ENCODE results near the gene ESAM.

The ESAM gene

DNA sequence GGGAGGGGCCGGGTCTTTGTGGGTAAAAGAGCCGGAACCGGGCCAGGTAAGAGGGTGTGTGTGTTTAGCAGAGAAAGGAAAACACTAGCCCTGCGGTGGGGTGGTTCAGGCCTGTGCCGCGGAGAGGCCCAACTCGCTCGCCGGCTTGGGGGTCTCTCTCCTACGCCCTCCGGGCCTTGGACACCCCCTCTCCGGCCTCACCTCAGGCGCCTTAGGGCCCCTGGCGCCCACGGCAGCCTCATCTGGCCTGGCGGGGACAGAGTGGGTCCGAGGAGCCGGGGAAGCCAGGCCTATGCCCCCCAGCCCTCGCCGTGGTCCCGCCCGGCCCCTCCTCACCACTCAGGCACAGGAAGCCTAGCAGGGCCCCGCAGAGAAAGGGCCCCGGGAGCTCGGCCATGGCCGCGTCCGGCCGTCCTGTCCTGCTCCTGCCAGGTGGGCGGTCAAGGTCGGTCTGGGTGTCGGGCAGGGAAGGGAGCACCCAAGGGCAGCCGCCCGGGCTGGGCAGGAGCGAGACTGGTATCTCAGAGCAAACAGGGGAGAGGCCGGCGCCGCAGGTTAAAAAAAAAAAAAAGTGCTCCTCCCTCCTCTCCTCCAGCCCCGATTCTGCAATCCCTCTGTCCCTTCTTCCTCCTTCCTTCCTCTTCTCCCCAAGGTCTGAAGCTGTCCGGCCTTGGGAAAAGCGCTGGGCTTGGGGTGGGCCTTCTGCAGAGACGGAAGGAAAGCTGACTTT lies 10.2 kb downstream of the ESAM start, which contains the start of gene VSIG2:
TSS of gene VSIG2 (minus strand) at position 515 of the 730 bp plus-strand sequence. CDS start at position 397, 118 bp downstream.
- DNase-seq, result no peak

DNA sequence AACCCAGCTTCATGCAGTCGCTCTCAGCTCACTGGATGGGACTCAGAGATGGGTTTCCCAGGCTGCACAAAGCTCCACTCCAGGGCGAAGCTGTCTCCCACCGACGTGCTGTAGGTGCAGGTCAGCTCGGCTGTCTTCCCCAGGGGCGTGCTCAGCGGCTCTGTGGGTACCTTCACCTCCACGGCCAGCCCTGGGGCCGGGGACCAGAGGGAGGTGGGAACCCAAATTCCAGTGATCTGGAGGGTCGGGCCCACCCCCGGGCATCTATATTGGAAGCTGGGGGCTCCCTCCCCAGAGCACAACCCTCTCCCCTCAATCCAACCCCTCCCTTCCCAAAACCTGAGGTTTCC lies 10.7 kb downstream of the ESAM start:
- no peak for DNase-seq

DNA sequence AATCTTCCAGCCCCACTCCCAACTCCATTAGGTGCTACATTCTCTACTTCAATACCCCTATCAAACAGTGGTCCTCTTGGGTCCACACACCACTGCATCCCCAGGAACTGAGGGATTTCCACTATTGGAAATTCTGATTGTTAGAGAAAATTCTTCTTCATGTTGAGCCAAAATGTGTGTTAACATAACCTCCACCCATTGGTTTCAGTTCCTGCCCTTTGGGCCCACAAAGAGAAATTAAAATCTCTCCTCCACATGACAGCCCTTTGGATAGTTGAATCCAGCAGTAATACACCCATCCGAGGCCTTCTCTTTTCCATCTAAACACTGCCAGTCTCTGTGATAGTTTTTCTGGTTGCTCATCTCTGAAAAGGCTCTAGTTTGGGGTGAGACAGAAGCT lies 12.2 kb downstream of the ESAM start:
- no peak for DNase-seq

DNA sequence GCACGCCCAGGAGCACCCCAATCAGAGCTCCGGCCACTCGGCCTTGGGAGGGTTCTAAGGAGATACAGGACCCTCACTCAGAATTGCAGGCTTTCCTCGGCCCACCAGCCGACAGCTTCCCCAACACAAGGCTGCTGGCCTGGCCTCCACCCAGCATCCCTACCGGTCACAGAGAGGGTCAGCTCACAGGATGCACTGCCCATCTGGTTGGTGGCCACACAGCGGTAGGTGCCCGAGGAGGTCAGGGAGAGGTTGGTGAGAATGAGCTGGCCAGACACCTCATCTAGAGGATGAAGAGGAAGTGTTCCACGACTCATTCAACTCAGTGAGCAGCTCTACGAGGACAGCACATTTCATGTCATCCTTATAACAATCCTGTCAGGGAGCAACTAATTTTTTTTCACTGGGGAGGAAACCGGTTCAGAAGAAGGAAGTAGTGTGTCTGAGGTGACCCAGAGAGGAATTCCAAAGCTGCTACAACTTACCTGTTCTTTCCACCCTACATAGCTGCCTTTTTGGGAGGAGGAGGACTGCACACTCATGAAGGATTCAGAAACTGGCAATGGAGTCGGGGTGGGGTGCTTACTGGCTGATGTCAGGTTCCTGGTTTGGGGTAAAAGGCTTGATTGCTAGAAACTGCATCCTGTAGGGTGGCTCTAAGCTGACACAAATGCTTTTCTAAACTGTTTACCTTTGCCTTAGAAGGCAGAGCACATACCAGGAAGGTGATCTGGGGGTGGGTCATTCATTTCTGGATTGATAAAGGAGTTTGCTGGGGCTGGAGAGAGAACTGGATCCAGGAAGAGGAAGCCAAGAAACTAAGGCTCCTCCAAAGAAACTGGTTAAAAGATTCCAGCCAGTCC lies 13.4 kb downstream of the ESAM start:
- DNase-seq, result no peak

DNA sequence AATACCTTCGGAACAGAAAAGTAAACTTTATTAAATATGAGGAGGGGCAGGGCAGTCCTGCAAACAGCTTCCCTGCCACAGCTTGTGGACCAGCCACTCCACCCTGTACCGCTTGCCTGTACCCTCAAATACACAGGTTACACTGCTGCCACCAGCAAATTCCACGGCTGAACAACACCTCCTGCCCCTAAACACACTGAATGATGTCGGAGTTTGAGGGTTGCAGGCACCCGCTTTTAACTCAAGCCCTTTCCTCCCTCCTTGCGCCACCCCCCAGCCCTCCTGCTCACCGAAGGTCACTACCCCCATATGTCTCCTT lies 14.0 kb downstream of the ESAM start:
- no peak for DNase-seq

DNA sequence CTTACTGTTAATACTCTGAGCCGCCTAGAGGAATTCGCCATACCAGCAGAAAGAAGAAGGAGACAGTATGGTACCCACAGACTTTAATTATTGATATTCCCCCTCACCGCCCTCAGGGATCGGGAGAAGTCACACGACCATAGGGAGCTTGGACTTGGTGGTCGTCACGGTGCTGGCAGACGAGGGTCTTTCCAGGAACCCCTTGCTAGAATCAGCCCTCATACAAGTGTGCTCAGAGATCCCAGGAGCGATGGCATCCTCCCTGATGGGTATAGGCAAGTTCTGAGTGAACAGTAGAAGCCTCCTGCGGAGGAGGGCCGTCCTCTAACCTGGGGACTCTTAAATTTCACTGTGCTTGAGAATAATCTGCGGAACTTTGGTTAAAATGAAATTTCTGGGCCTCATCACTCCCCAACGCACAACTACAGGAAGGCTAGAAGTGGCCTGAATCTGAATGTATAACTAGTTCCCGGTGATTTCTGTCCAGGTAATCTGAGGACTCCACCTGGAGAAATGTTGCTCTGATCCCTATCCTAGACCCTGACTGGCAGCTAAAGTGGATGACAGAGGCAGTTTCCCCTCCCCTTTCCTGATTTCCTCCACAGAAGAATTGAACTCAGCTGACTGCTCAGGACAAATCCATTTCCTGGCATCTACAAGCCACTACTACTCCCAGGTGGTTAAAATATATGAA lies 14.5 kb downstream of the ESAM start:
- no peak for DNase-seq

DNA sequence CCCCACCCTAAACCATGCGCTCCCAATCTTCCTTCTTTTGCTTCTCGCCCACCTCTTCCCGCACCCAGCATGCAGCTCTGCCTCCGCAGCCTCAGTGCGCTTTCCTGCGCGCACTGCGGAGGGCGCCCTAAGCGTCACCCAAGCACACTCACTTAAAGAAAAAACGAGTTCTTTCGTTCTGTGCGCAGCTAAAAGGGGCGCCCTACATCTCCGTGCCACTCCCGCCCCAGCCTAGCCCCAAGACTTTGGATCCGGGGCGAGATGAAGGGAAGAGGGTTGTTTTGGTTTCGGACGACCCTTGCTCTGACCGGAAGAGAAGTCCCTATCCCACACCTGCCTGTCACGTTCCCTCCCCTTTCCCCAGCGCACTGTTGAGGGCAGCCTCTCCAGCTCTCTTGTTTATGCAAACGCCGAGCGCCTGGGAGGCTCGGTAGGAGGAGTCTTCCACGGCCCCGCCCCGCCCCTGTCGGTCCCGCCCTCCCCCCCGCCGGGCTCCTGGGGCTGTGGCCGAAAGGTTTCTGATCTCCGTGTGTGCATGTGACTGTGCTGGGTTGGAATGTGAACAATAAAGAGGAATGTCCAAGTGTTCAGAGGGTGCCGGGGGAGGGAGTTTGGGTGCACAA lies 15.4 kb downstream of the ESAM start:
- DNase-seq, result peak; percentile 34

DNA sequence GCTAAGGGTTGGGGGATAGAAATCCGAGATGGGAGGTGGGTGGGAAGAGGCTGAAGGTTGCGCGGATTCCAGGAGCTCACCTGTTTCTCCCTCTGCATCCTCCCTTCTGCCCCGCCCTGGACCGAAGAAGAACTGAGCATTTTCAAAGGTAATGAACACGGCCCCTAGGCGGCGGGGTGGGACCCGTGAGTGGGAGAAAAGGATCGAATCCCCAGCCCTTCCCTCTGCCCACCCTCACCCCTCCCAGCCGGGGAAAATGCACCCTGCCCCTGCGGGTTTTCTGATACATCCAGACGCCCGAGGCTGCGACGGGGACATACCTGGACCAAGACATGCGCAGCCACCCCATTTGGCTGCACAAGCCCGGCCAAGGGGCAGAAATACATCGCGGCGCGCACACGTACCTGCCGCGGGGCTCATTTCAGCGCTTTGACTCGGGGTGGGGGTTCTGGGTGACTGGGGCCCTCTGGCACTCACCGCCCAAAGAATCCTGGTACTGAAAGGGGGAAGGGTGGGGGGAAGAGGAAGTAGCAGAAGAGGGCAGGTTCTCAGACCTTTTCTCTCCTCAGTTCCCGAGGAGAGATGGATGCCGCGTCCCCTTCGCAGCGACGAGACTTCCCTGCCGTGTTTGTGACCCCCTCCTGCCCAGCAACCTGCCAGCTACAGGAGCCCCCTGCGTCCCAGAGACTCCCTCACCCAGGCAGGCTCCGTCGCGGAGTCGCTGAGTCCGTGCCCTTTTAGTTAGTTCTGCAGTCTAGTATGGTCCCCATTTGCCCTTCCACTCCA lies 16.1 kb downstream of the ESAM start:
- DNase-seq, result no peak

DNA sequence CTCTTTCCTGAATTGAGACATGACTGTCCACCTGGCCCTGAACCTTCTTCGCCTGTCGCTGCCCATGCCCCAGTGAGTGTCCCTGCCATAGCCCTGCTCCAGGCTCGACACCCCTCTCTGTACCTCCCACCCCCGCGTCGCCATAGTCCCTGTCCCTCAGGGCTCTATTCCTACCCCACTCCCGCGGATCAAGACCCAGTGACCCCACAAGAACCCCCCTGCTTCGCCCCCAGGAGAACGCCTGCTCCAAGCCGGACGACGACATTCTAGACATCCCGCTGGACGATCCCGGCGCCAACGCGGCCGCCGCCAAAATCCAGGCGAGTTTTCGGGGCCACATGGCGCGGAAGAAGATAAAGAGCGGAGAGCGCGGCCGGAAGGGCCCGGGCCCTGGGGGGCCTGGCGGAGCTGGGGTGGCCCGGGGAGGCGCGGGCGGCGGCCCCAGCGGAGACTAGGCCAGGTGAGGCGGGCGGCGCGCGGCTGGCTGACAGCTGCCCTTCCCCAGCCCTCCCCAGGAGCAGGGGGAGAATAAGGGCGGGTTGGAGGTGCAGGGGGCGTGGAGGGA lies 16.7 kb downstream of the ESAM start:
- DNase-seq, result no peak

DNA sequence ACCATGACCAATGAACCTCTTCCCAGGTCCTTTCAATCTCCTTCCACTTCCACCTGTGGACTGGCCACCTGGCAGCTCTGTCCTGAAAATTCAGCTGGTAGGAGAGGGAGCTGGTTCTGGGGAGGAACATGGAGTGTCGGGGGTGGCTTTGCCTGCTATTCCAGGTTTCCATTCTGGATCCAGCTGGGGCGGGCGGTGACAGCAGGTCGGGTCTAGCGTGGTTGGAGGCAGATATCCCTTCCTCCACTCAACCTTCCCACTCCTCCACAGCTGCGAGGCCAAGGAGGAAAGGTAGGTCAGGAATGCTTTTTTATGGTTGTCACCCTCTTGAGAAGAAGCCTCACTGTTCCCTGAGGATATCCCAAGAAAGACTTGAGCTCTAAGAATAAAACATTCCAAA lies 19.0 kb downstream of the ESAM start:
- DNase-seq, result no peak

DNA sequence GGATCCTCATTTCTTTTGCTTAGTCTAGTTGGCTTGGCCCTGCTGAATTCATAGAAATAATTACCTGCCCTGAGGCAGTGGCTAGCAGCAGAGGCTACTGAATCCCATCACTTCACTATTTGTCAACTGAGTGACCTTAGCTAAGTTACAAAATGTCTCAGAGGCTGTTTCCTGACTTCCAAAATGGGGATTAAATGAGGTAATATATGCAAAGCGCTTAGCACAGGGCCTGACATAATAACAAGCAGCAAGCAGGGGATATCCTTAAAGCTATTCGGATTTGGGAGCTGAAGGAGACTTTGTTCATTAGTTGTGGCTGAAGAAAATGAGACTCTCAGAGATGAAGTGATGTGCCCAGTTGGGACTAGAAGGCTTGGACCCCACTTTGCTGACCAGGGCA lies 19.5 kb downstream of the ESAM start:
- DNase-seq, result no peak

DNA sequence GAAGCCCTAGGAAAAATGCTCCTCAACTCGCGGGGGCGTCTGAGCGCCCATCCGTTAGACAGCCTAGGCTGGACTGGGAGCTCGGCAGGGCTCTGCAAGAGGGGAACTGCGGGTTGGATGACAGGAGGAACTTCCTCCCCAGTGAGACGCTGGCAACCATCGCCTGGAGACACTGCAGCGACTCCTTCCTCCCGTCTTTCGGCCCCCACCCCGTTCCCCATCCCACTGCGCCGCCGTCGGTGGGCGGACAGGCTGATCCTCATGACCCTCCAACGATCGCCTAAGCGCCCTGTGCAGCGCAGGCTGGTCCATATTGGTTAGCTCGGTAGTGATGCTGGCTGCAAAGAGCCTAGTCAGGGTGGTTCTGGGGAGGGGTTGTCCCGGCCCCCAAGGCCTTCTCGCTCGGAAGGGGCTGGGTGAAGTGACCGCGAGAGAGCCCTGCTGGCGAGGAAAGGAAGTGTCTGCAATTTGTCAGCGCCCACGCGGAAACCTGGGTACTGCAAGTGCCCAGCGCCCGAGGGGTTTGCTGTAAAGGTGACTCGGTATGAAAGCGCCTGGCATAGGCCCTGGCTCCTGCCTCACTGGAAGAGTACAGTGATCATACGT lies 21.7 kb downstream of the ESAM start:
- DNase-seq, result no peak

DNA sequence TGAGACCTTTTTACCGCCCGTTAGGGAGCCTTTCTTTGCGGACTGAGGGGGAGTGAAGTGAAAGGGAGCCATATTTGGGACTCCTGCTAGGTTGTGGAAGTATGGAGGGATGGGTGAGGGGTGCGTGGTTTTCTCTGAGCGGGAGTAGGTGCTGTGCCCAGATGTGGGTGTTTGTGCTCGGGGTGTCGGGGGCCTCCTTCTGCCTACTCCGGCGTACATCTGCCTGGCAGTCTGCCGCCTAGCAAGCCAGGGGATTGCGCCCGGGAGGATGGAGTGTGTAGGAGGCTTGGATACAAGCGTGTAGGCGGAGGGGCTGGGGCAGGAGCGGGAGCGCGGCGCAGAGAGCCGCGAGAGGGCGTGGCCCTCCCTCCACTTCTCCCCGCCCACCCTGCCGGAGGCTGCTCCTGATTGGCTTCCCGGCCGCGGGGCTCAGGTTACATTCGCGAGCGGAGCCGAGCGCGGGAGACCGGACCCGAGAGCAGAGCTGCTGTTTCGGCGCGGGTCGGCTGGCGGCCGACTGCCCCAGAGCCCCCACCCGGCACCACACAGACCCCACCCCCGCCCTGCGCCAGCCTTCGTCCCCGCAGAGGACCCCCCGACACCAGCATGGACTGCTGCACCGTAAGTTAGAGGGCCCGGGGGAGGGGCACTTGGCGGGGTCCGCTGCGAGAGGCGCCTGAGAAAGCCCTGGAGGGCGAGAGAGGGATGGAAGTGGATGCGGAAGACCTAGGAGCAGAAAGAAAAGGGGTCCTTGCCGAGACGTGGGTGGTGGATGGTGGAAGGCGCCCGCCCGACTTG lies 22.4 kb downstream of the ESAM start, which contains the start of gene NRGN:
TSS of gene NRGN (plus strand) at position 464 of the 798 bp plus-strand sequence. CDS start at position 607, 143 bp downstream.
- peak; percentile 83 for DNase-seq

DNA sequence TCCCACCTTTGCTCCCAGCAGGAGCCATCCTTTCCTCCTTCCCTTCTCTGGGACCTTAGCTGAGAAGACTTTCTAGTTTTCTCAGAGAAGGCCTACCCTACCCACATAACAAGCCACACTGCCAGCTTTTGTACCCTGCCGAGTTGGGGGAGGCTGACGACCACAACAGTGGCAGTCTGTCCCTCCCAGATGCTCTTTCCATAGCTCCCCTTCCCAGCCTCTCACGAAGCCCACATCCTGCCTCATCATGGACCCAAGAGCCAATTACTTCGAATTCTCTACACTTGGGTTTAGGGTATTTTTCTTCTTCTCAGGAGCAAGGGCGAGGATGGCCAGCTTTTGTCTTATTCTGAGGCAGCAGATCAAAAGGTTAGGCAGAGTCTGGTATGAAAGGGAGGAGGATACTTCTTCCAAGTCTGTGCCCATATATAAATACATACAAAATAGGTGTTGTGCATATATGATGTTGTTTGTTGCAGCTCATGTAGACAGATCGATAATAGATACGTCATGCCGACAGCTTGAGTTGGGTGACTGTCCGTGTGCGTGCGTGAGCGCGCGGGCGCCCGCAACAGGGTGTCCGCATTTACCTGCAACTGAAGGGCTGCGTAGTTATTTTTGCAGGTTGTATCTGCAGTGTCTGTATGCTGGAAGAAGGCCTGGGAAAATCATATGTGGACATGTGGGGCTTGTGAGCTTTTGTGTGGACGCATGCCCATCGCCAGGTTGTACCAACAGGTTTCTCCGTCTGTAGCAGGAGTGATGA lies 23.2 kb downstream of the ESAM start:
- no peak for DNase-seq

DNA sequence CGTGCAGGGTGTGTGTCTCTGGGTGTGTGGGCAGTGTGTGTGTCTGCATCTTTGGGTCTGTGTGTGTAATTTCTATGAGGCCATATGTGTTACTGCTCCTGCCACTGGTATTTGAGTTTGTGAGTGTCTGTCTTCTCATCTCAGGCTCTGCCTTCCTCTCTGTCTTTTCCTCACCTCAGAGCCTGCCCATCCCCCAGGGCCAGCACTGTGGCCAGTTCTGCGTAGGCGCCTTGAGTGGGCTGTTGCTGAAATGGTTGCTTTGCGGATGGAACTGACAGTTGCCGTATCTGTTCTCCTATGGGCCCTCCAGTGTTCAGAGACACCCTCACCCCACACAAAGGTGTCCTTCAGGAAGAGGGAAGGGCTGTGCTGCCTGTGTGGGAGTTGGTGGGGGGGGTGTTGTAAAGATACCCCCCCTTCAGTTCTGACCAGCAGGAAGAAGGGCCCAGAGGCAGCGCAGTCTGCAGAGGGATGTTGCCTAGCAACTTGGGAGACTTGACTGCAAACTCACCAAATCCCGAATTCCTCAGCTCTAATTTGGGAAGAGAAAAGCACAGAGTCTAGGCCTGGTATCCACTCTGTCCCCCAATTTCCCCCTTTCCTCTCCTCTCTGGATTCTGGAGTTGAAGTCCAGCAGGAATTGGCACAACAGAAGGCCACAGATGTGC lies 24.3 kb downstream of the ESAM start:
- no peak for DNase-seq

DNA sequence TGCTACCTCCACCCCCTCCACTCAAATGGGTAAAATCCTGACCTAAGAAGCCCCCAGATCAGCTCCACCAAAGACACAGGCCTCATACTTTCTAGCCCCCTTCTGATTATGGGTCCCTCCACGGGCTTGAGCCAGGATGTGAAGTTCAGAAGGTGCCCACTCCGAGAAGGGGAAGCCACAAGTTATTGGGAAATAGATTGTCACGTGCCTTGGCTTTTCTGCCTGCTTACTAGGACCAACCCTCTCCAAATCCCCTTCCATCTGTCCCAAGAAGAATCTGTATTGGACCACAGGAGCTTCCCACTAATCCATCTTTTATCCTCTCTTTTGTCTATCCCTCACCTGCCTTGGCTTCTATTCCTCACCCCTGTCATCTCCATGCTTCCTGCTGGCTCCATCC lies 25.4 kb downstream of the ESAM start:
- DNase-seq, result no peak

DNA sequence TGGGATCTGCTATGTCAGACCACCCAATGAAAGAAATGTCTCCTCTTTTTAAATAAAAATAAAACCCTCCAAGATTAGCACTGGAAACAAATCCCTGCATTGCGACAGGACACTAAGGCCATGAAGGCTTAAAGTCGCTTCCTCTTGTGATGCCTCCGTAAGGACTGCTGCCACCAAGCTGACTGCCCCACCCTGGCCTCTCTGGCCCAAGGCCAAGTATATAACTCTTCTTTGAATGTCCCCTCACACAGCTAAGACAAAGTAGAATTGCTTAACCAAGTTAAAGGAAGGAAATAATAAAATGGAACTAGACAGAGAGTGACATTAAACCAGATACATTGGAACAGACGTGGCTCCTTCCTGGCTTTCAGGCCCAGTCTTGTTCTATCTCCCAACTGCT lies 29.9 kb downstream of the ESAM start:
- DNase-seq, result no peak

DNA sequence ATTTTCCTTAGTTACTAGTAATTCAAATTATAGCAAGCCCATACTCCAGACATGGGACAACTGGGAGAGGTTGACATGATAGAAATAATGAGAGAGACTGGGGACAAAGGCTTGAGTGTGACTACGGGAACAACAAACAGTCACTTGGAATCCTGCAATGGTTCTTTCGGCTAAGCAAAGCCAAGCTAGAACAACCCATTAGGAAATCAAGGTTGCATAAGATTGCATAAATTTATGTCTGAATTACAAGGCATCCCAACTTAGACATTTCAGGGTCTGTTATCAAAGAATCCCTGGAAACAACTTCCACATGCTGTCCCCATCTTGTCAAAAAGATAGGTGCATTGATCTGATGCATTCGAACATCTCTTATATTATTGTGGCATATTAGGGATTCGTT lies 32.5 kb downstream of the ESAM start:
- no peak for DNase-seq

DNA sequence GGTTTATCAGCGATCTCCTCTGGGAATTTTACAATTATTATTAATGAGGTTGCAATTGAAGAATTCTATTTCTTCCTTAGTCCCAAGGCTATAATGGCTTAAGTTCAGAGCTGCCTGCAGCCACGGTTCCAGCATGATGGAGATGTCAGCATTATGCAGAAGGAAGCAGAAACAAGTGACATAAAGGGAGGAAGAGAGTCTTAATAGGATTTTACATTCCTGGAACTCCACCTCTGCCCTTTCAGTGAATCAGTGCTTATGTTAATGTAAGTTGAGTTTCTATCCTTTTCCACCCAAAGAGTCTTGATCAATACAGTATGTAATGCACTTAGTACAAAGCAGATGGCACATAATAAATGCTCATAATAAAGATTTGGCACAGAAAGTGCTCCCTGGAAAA lies 34.0 kb downstream of the ESAM start:
- no peak for DNase-seq

Data from fibroblast of skin of right quadriceps (primary cell).